HUES64 (cell line): ENCODE data around the gene RAPGEF2.

Experiments
- H3K27ac ChIP-seq: 2 replicates; pipeline ENCODE4 v1.7.0; 2013; ENCODE audit warnings: low read depth, low read length, inconsistent platforms
- H3K27me3 ChIP-seq: 2 replicates; pipeline ENCODE4 v1.6.1; 2013; ENCODE audit warnings: mild to moderate bottlenecking, low read length; ENCODE audit not compliant: insufficient read depth
- H3K36me3 ChIP-seq: 2 replicates; pipeline ENCODE4 v1.6.1; 2013; ENCODE audit warnings: mild to moderate bottlenecking, low read length; ENCODE audit not compliant: insufficient read depth
- H3K4me1 ChIP-seq: 2 replicates; pipeline ENCODE4 v1.6.1; 2013; ENCODE audit warnings: mild to moderate bottlenecking, low read length, moderate library complexity; ENCODE audit not compliant: insufficient read depth
- H3K4me3 ChIP-seq: 2 replicates; pipeline ENCODE4 v1.5.1; 2013; ENCODE audit warnings: mild to moderate bottlenecking, low read length, moderate library complexity
- H3K9ac ChIP-seq: 2 replicates; pipeline ENCODE4 v1.6.1; 2013; ENCODE audit warnings: mild to moderate bottlenecking, low read depth, low read length
- H3K9me3 ChIP-seq: 2 replicates; pipeline ENCODE4 v1.6.1; 2013; ENCODE audit warnings: low read depth, low read length; ENCODE audit not compliant: insufficient read depth
- WGBS: fragments of 150-250, 120-280 bp; methylation state at CpG from one replicate; pipeline ENCODE4 v1.1.7; 2013; ENCODE audit warnings: missing lambda C conversion rate; 5-methylcytosine and 5-hydroxymethylcytosine counted together

Gene RAPGEF2

GRCh38 chr4:159281771-159282170 is 178.9 kb downstream of the RAPGEF2 start:
- no peaks in the 10 kb centered on the region for H3K27me3 ChIP-seq
- H3K9me3 ChIP-seq: no peaks in the 10 kb centered on the region
- H3K4me1 ChIP-seq: peaks cover 24% of the 10 kb centered on the region
- H3K36me3 ChIP-seq: no peaks in the 10 kb centered on the region
- no peak overlapping the region for H3K9ac ChIP-seq
- 94% methylated on average over 2 of the region's 2 CpGs for WGBS
- no peak overlapping the region for H3K4me3 ChIP-seq
- H3K27ac ChIP-seq: no peak overlapping the region

GRCh38 chr4:159282329-159282728 is 179.4 kb downstream of the RAPGEF2 start:
- Histone ChIP-seq H3K4me1 (peaks cover 24% of the 10 kb centered on the region), H3K9ac (no peak overlapping the region), H3K27ac (peak overlapping the region; percentile 46), H3K27me3 (no peaks in the 10 kb centered on the region), H3K36me3 (no peaks in the 10 kb centered on the region), H3K4me3 (no peak overlapping the region), H3K9me3 (no peaks in the 10 kb centered on the region)
- WGBS: 90% methylated on average over 5 of the region's 5 CpGs

- no peaks in the 10 kb centered on the region for H3K27me3 ChIP-seq
- no peak overlapping the region for H3K4me3 ChIP-seq
- no peaks in the 10 kb centered on the region for H3K36me3 ChIP-seq
- peak overlapping the region; percentile 46 for H3K27ac ChIP-seq
- WGBS: no CpG with 5 or more reads among the region's 2 CpGs
- H3K4me1 ChIP-seq: peaks cover 24% of the 10 kb centered on the region
- H3K9ac ChIP-seq: no peak overlapping the region
- H3K9me3 ChIP-seq: no peaks in the 10 kb centered on the region
Measured at GRCh38 chr4:159282944-159283343, 180.1 kb downstream of the RAPGEF2 start.

- peaks cover 31% of the 10 kb centered on the region for H3K4me1 ChIP-seq
- H3K4me3 ChIP-seq: 0 out of 2 replicates have a peak overlapping the region, but pooled peaks have one; percentile 1
- no peaks in the 10 kb centered on the region for H3K9me3 ChIP-seq
- H3K27ac ChIP-seq: peak overlapping the region; percentile 75
- H3K27me3 ChIP-seq: no peaks in the 10 kb centered on the region
- 48% methylated on average over 1 of the region's 1 CpG for WGBS
- H3K36me3 ChIP-seq: no peaks in the 10 kb centered on the region
- H3K9ac ChIP-seq: peak overlapping the region; percentile 21; the same call in 1 of the 2 replicates
Measured at GRCh38 chr4:159283696-159284095, 180.8 kb downstream of the RAPGEF2 start.

- Histone ChIP-seq H3K4me1 (peaks cover 32% of the 10 kb centered on the region), H3K9ac (peak overlapping the region; percentile 21; the same call in 1 of the 2 replicates), H3K27ac (peak overlapping the region; percentile 75), H3K36me3 (no peaks in the 10 kb centered on the region), H3K27me3 (no peaks in the 10 kb centered on the region), H3K4me3 (0 out of 2 replicates have a peak overlapping the region, but pooled peaks have one; percentile 1), H3K9me3 (no peaks in the 10 kb centered on the region)
- 74% methylated on average over 4 of the region's 4 CpGs for WGBS
Measured at GRCh38 chr4:159284113-159284512, 181.2 kb downstream of the RAPGEF2 start.

- Histone ChIP-seq H3K9me3 (no peaks in the 10 kb centered on the region), H3K4me1 (peaks cover 32% of the 10 kb centered on the region), H3K9ac (no peak overlapping the region), H3K27ac (0 out of 2 replicates have a peak overlapping the region, but pooled peaks have one; percentile 75), H3K27me3 (no peaks in the 10 kb centered on the region), H3K36me3 (no peaks in the 10 kb centered on the region), H3K4me3 (no peak overlapping the region)
- 95% methylated on average over 6 of the region's 6 CpGs for WGBS
Measured at GRCh38 chr4:159284733-159285132, 181.9 kb downstream of the RAPGEF2 start.

- H3K27me3 ChIP-seq: no peaks in the 10 kb centered on the region
- H3K27ac ChIP-seq: no peak overlapping the region
- H3K4me1 ChIP-seq: peaks cover 26% of the 10 kb centered on the region
- no peaks in the 10 kb centered on the region for H3K36me3 ChIP-seq
- 83% methylated on average over 1 of the region's 1 CpG for WGBS
- H3K9me3 ChIP-seq: no peaks in the 10 kb centered on the region
- no peak overlapping the region for H3K9ac ChIP-seq
- H3K4me3 ChIP-seq: no peak overlapping the region
Measured at GRCh38 chr4:159287767-159288166, 184.9 kb downstream of the RAPGEF2 start.

- peaks cover 9% of the 10 kb centered on the region; the same call in 1 of the 2 replicates for H3K4me1 ChIP-seq
- no peaks in the 10 kb centered on the region for H3K36me3 ChIP-seq
- 99% methylated on average over 2 of the region's 3 CpGs for WGBS
- H3K9ac ChIP-seq: no peak overlapping the region
- H3K9me3 ChIP-seq: no peaks in the 10 kb centered on the region
- H3K27ac ChIP-seq: no peak overlapping the region
- no peak overlapping the region for H3K4me3 ChIP-seq
- no peaks in the 10 kb centered on the region for H3K27me3 ChIP-seq
Measured at GRCh38 chr4:159289682-159290081, 186.8 kb downstream of the RAPGEF2 start.

GRCh38 chr4:159290321-159291030 is 187.6 kb downstream of the RAPGEF2 start:
- WGBS: 95% methylated on average over 2 of the region's 2 CpGs
- H3K36me3 ChIP-seq: no peaks in the 10 kb centered on the region
- 0 out of 2 replicates have a peak, but pooled peaks cover 8% of the 10 kb centered on the region for H3K4me1 ChIP-seq
- H3K27ac ChIP-seq: no peak overlapping the region
- no peaks in the 10 kb centered on the region for H3K27me3 ChIP-seq
- H3K4me3 ChIP-seq: no peak overlapping the region
- no peak overlapping the region for H3K9ac ChIP-seq
- H3K9me3 ChIP-seq: no peaks in the 10 kb centered on the region

GRCh38 chr4:159291176-159291575 is 188.3 kb downstream of the RAPGEF2 start:
- Histone ChIP-seq H3K27ac (no peak overlapping the region), H3K36me3 (no peaks in the 10 kb centered on the region), H3K27me3 (no peaks in the 10 kb centered on the region), H3K4me3 (no peak overlapping the region), H3K9me3 (no peaks in the 10 kb centered on the region), H3K9ac (no peak overlapping the region), H3K4me1 (peaks cover 11% of the 10 kb centered on the region; the same call in 1 of the 2 replicates)
- 94% methylated on average over 3 of the region's 3 CpGs for WGBS

- Histone ChIP-seq H3K9me3 (no peaks in the 10 kb centered on the region), H3K27ac (no peak overlapping the region), H3K27me3 (no peaks in the 10 kb centered on the region), H3K36me3 (no peaks in the 10 kb centered on the region), H3K9ac (no peak overlapping the region), H3K4me1 (peaks cover 14% of the 10 kb centered on the region; the same call in 1 of the 2 replicates), H3K4me3 (no peak overlapping the region)
- WGBS: 64% methylated on average over 3 of the region's 4 CpGs
Measured at GRCh38 chr4:159292137-159292896, 189.4 kb downstream of the RAPGEF2 start.
